DMS53 (cell line): ENCODE data around the gene FASTKD1.
A peak's percentile ranks its signal among the peaks of the same experiment; 100 is the strongest.
"Not testable (repeated sequence)": the region's sequence is repeated elsewhere in the genome, so short reads cannot be mapped to it uniquely, and the experiment has no call there.

ENCODE experiments used
- DNase-seq: peaks from one replicate; lab custom pipeline; 2025; lab: John Stamatoyannopoulos, UW

The FASTKD1 gene

GRCh38 chr2:169571571-169571970 lies 2.1 kb downstream of the FASTKD1 start:
- no peak for DNase-seq

- not testable (repeated sequence) for DNase-seq
Observed at GRCh38 chr2:169570752-169571151, 2.9 kb downstream of the FASTKD1 start.

- no peak for DNase-seq
Observed at GRCh38 chr2:169569948-169570347, 3.7 kb downstream of the FASTKD1 start.

- no peak for DNase-seq
Observed at GRCh38 chr2:169565686-169566085, 8.0 kb downstream of the FASTKD1 start.

GRCh38 chr2:169562519-169562918 lies 11.1 kb downstream of the FASTKD1 start:
- peak; percentile 32 for DNase-seq

GRCh38 chr2:169562084-169562483 lies 11.6 kb downstream of the FASTKD1 start:
- DNase-seq = not testable (repeated sequence)

- DNase-seq = peak; percentile 46
Observed at GRCh38 chr2:169561364-169561763, 12.3 kb downstream of the FASTKD1 start.

- DNase-seq = no peak
Observed at GRCh38 chr2:169546756-169547155, 26.9 kb downstream of the FASTKD1 start.

- DNase-seq = no peak
Observed at GRCh38 chr2:169542433-169542832, 31.2 kb downstream of the FASTKD1 start.

- no peak for DNase-seq
Observed at GRCh38 chr2:169540146-169540545, 33.5 kb downstream of the FASTKD1 start.

- DNase-seq = not testable (repeated sequence)
Observed at GRCh38 chr2:169539460-169539859, 34.2 kb downstream of the FASTKD1 start.

GRCh38 chr2:169528271-169528701 lies 45.4 kb downstream of the FASTKD1 start:
- peak; percentile 85 for DNase-seq

GRCh38 chr2:169526451-169526850 lies 47.2 kb downstream of the FASTKD1 start:
- no peak for DNase-seq

GRCh38 chr2:169525434-169525833 lies 48.2 kb downstream of the FASTKD1 start:
- peak; percentile 51 for DNase-seq

- DNase-seq = no peak
Observed at GRCh38 chr2:169523681-169524080, 50.0 kb downstream of the FASTKD1 start.

GRCh38 chr2:169520896-169521295 lies 52.8 kb downstream of the FASTKD1 start:
- no peak for DNase-seq

- not testable (repeated sequence) for DNase-seq
Observed at GRCh38 chr2:169516488-169516995, 57.1 kb downstream of the FASTKD1 start.

GRCh38 chr2:169514758-169515157 lies 58.9 kb downstream of the FASTKD1 start:
- not testable (repeated sequence) for DNase-seq

GRCh38 chr2:169513926-169514325 lies 59.7 kb downstream of the FASTKD1 start:
- peak; percentile 40 for DNase-seq

GRCh38 chr2:169513094-169513493 lies 60.6 kb downstream of the FASTKD1 start:
- no peak for DNase-seq

- DNase-seq = peak; percentile 91
Observed at GRCh38 chr2:169512525-169512924, 61.1 kb downstream of the FASTKD1 start.

GRCh38 chr2:169511818-169512217 lies 61.8 kb downstream of the FASTKD1 start:
- peak; percentile 46 for DNase-seq

GRCh38 chr2:169510496-169510895 lies 63.2 kb downstream of the FASTKD1 start:
- DNase-seq = peak; percentile 78

- DNase-seq = no peak
Observed at GRCh38 chr2:169509955-169510354, 63.7 kb downstream of the FASTKD1 start.
